ENCODE measurements around the gene NAALADL1.

The NAALADL1 gene

DNA sequence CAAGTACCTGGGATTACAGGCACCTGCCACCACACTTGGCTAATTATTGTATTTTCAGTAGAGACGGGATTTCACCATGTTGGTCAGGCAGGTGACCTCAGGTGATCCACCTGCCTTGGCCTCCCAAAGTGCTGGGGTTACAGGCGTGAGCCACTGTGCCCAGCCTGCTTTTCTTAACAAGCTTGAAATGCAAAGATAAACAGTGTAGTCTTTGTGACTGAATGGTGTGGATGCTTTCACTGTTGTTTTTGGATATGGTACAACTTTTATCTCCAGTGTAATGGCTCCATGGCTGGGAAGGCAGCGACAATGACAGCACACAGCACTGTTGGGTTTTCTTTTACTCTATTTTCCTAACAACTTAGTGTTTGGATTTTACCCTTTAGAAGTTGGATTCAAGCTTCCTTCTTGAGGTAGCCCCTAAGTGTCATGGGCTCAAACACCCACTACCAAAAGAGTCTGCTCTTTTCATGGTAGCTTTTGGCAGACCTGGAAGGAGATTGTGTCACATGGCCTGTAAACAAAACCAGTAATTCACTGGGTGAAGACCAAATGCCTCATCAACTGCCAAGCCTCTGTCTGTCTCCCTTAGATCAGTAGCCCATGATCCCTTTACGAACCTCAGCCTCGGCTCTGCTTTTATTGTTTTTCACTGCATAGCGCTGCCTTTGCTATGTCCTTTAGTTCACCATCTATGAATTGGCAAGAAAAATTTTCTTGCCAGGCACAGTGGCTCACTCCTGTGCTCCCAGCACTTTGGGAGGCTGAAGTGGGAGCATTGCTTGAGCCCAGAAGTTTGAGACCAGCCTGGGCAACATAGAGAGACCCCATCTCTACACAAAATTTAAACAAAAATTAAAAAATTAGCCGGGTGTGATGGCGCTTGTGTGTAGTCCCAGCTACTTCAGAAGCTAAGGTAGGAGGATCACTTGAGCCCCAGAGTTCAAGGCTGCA, 44.1 kb upstream of the NAALADL1 start (continued):
- TF ChIP-seq ZNF518A (tag by site-specific recombination; conservative IDR thresholded peaks at IDR 0.05; ENCODE audit: low read depth) (no peak), ZEB2 (tag by site-specific recombination; IDR thresholded peaks at IDR 0.05) (peak; percentile 88), ZNF394 (tag by site-specific recombination; IDR thresholded peaks at IDR 0.05; ENCODE audit: borderline replicate concordance) (no peak), INSM2 (tag by site-specific recombination; IDR thresholded peaks at IDR 0.05) (0 out of 2 replicates have a peak, but pooled peaks have one; percentile 46), OVOL3 (tag by site-specific recombination; IDR thresholded peaks at IDR 0.05) (0 out of 2 replicates have a peak, but pooled peaks have one; percentile 49), REPIN1 (tag by site-specific recombination; IDR thresholded peaks at IDR 0.05; ENCODE audit: low read depth) (no peak), SALL2 (tag by site-specific recombination; IDR thresholded peaks at IDR 0.05; ENCODE audit: borderline replicate concordance) (no peak), ZNF621 (tag by site-specific recombination; IDR thresholded peaks at IDR 0.05) (no peak), ZNF311 (tag by site-specific recombination; IDR thresholded peaks at IDR 0.05; ENCODE audit: borderline replicate concordance) (no peak), ZNF26 (tag by site-specific recombination; IDR thresholded peaks at IDR 0.05) (no peak), ZXDB (tag by site-specific recombination; IDR thresholded peaks at IDR 0.05) (peak; percentile 73; the same call in 1 of the 2 replicates), ZNF792 (tag by site-specific recombination; IDR thresholded peaks at IDR 0.05) (no peak), ZNF530 (tag by site-specific recombination; IDR thresholded peaks at IDR 0.05; ENCODE audit: low read depth) (no peak), ZNF423 (tag by site-specific recombination; IDR thresholded peaks at IDR 0.05) (no peak), ZBTB1 (tag by site-specific recombination; IDR thresholded peaks at IDR 0.05) (no peak), HOXC10 (CRISPR knock-in tag; IDR thresholded peaks at IDR 0.05) (no peak)
- TF ChIP-seq, protein P1, sequence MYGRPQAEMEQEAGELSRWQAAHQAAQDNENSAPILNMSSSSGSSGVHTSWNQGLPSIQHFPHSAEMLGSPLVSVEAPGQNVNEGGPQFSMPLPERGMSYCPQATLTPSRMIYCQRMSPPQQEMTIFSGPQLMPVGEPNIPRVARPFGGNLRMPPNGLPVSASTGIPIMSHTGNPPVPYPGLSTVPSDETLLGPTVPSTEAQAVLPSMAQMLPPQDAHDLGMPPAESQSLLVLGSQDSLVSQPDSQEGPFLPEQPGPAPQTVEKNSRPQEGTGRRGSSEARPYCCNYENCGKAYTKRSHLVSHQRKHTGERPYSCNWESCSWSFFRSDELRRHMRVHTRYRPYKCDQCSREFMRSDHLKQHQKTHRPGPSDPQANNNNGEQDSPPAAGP (tag by site-specific recombination; IDR thresholded peaks at IDR 0.05) = peak; percentile 49
- TF ChIP-seq, protein P2, sequence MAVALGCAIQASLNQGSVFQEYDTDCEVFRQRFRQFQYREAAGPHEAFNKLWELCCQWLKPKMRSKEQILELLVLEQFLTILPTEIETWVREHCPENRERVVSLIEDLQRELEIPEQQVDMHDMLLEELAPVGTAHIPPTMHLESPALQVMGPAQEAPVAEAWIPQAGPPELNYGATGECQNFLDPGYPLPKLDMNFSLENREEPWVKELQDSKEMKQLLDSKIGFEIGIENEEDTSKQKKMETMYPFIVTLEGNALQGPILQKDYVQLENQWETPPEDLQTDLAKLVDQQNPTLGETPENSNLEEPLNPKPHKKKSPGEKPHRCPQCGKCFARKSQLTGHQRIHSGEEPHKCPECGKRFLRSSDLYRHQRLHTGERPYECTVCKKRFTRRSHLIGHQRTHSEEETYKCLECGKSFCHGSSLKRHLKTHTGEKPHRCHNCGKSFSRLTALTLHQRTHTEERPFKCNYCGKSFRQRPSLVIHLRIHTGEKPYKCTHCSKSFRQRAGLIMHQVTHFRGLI (tag by site-specific recombination; IDR thresholded peaks at IDR 0.05) = peak; percentile 81; the same call in 1 of the 2 replicates
- TF ChIP-seq, protein P3, sequence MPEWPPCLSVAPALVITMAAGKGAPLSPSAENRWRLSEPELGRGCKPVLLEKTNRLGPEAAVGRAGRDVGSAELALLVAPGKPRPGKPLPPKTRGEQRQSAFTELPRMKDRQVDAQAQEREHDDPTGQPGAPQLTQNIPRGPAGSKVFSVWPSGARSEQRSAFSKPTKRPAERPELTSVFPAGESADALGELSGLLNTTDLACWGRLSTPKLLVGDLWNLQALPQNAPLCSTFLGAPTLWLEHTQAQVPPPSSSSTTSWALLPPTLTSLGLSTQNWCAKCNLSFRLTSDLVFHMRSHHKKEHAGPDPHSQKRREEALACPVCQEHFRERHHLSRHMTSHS (tag by site-specific recombination; IDR thresholded peaks at IDR 0.05) = no peak
- TF ChIP-seq, protein P4, sequence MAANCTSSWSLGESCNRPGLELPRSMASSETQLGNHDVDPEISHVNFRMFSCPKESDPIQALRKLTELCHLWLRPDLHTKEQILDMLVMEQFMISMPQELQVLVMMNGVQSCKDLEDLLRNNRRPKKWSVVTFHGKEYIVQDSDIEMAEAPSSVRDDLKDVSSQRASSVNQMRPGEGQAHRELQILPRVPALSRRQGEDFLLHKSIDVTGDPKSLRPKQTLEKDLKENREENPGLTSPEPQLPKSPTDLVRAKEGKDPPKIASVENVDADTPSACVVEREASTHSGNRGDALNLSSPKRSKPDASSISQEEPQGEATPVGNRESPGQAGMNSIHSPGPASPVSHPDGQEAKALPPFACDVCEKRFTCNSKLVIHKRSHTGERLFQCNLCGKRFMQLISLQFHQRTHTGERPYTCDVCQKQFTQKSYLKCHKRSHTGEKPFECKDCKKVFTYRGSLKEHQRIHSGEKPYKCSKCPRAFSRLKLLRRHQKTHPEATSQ (tag by site-specific recombination; IDR thresholded peaks at IDR 0.05) = no peak
- TF ChIP-seq, protein P5, sequence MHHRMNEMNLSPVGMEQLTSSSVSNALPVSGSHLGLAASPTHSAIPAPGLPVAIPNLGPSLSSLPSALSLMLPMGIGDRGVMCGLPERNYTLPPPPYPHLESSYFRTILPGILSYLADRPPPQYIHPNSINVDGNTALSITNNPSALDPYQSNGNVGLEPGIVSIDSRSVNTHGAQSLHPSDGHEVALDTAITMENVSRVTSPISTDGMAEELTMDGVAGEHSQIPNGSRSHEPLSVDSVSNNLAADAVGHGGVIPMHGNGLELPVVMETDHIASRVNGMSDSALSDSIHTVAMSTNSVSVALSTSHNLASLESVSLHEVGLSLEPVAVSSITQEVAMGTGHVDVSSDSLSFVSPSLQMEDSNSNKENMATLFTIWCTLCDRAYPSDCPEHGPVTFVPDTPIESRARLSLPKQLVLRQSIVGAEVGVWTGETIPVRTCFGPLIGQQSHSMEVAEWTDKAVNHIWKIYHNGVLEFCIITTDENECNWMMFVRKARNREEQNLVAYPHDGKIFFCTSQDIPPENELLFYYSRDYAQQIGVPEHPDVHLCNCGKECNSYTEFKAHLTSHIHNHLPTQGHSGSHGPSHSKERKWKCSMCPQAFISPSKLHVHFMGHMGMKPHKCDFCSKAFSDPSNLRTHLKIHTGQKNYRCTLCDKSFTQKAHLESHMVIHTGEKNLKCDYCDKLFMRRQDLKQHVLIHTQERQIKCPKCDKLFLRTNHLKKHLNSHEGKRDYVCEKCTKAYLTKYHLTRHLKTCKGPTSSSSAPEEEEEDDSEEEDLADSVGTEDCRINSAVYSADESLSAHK (tag by site-specific recombination; IDR thresholded peaks at IDR 0.05) = peak; percentile 30; the same call in 1 of the 2 replicates

Data from HEK293 (cell line).